ENCODE results near the gene RAD51B.
A peak's percentile ranks its signal among the peaks of the same experiment; 100 is the strongest.

GRCh38 chr14:68523989-68524725 is 704.6 kb downstream of the RAD51B start:
- peak; percentile 54 to 76 (median 60) for TF ChIP-seq CTCF (optimal IDR thresholded peaks at IDR 0.05 in 1 of 3, IDR thresholded peaks at IDR 0.05 in 1 of 3, conservative IDR thresholded peaks at IDR 0.05 in 1 of 3; ENCODE audit: extremely low read depth in 1 of 3, insufficient read depth in 2 of 3, low read length in 3 of 3)
- no peak for TF ChIP-seq EZH2 (IDR thresholded peaks at IDR 0.05; ENCODE audit: low read length)

Data from keratinocyte (primary cell).